Spinal cord (tissue), 10 donors: ENCODE data around the gene RAB11FIP4. TPM values are rescaled to one million over a fixed set of nuclear protein-coding genes. Genes with fewer than 3 reads are reported as not detected.

Experiments used
- DNase-seq, 6 donors: peaks; one replicate each; pipeline versions ENCODE4 v3.0.0 to v3.0.0-alpha.2; 2013 to 2015; ENCODE audit warnings: low spot score in 6 of 6, low read depth in 4 of 6
- H3K27ac ChIP-seq: one replicate; pipeline ENCODE4 v1.5.1; 2013; ENCODE audit warnings: low read depth, low read length, control low read depth
- H3K27me3 ChIP-seq: one replicate; pipeline ENCODE4 v1.6.1; 2013; ENCODE audit warnings: low read length; ENCODE audit not compliant: control insufficient read depth, insufficient read depth
- H3K36me3 ChIP-seq: one replicate; pipeline ENCODE4 v1.6.1; 2013; ENCODE audit warnings: low read length; ENCODE audit not compliant: control insufficient read depth, insufficient read depth
- H3K4me1 ChIP-seq: one replicate; pipeline ENCODE4 v1.6.1; 2013; ENCODE audit warnings: low read length; ENCODE audit not compliant: control insufficient read depth, insufficient read depth
- H3K4me3 ChIP-seq: one replicate; pipeline ENCODE4 v1.5.1; 2013; ENCODE audit warnings: low read depth, low read length, control low read depth
- H3K9me3 ChIP-seq: one replicate; pipeline ENCODE4 v1.6.1; 2013; ENCODE audit warnings: low read length; ENCODE audit not compliant: control insufficient read depth, insufficient read depth
- WGBS: methylation state at CpG from one replicate; pipeline ENCODE4 v1.1.5; 2013; ENCODE audit warnings: missing lambda C conversion rate; ENCODE audit not compliant: insufficient coverage; 5-methylcytosine and 5-hydroxymethylcytosine counted together
- polyA plus RNA-seq, 2 donors: library from polyadenylated mRNA; unstranded; fragments of 120-200 nt; gene quantifications; one replicate each; pipeline ENCODE4 v1.2.1, GENCODE V29; 2013; ENCODE audit not compliant: insufficient read length in 2 of 2
- total RNA-seq, 2 donors: library from RNA; depleted of rRNA in 1 of 2; stranded (reverse); fragments of 120-200 nt in 1 of 2; fragments of >200 nt in 1 of 2; gene quantifications; one replicate each; pipeline versions ENCODE4 v1.2.3 to v1.2.4, GENCODE V29; 2013 to 2014
- donor health status: healthy.

RAB11FIP4 gene
- total and polyA plus RNA-seq, 4 donors, result 15.3 to 50.5 (median 40.1) TPM

GRCh38 chr17:31385428-31386285 lies 5.8 kb upstream of the RAB11FIP4 start:
- Histone ChIP-seq H3K27me3 (no peaks in the 10 kb centered on the region), H3K4me1 (peaks cover 19% of the 10 kb centered on the region), H3K9me3 (no peaks in the 10 kb centered on the region), H3K4me3 (no peak overlapping the region), H3K27ac (no peak overlapping the region), H3K36me3 (peaks cover 5% of the 10 kb centered on the region)
- no peak for DNase-seq
- 91% methylated on average over 7 of the region's 7 CpGs for WGBS

GRCh38 chr17:31386542-31387075 lies 4.9 kb upstream of the RAB11FIP4 start:
- no peak overlapping the region for H3K27ac ChIP-seq
- no peak for DNase-seq
- no peak overlapping the region for H3K4me3 ChIP-seq
- H3K27me3 ChIP-seq, result peaks cover 5% of the 10 kb centered on the region
- H3K36me3 ChIP-seq, result peaks cover 7% of the 10 kb centered on the region
- H3K4me1 ChIP-seq, result peaks cover 26% of the 10 kb centered on the region
- WGBS, result 94% methylated on average over 3 of the region's 3 CpGs
- no peaks in the 10 kb centered on the region for H3K9me3 ChIP-seq

DNA sequence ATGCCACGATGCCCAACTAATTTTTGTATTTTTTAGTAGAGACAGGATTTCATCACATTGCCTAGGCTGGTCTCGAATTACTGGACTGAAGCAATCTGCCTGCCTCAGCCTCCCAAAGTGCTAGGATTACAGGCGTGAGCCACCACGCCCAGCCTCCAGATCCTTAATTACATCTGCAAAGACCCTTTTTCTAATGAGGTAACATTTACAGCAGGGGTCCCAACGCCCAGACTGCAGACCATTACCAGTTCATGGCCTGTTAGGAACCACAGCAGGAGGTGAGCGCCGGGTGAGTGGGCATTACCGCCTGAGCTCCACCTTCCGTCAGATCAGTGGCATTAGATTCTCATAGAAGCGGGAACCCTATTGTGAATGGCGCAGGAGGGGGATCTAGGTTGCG lies 4.0 kb upstream of the RAB11FIP4 start:
- no peak overlapping the region for H3K4me3 ChIP-seq
- no peak for DNase-seq
- no peak overlapping the region for H3K27ac ChIP-seq
- H3K36me3 ChIP-seq, result peaks cover 10% of the 10 kb centered on the region
- H3K27me3 ChIP-seq, result peaks cover 9% of the 10 kb centered on the region
- H3K4me1 ChIP-seq, result peaks cover 31% of the 10 kb centered on the region
- H3K9me3 ChIP-seq, result no peaks in the 10 kb centered on the region
- 83% methylated on average over 12 of the region's 12 CpGs for WGBS

- Histone ChIP-seq H3K27me3 (peaks cover 11% of the 10 kb centered on the region), H3K4me3 (no peak overlapping the region), H3K36me3 (peaks cover 15% of the 10 kb centered on the region), H3K27ac (no peak overlapping the region), H3K9me3 (no peaks in the 10 kb centered on the region), H3K4me1 (peaks cover 41% of the 10 kb centered on the region)
- WGBS, result 83% methylated on average over 1 of the region's 2 CpGs
- DNase-seq, result no peak
Observed at GRCh38 chr17:31388351-31388750, 3.1 kb upstream of the RAB11FIP4 start.

DNA sequence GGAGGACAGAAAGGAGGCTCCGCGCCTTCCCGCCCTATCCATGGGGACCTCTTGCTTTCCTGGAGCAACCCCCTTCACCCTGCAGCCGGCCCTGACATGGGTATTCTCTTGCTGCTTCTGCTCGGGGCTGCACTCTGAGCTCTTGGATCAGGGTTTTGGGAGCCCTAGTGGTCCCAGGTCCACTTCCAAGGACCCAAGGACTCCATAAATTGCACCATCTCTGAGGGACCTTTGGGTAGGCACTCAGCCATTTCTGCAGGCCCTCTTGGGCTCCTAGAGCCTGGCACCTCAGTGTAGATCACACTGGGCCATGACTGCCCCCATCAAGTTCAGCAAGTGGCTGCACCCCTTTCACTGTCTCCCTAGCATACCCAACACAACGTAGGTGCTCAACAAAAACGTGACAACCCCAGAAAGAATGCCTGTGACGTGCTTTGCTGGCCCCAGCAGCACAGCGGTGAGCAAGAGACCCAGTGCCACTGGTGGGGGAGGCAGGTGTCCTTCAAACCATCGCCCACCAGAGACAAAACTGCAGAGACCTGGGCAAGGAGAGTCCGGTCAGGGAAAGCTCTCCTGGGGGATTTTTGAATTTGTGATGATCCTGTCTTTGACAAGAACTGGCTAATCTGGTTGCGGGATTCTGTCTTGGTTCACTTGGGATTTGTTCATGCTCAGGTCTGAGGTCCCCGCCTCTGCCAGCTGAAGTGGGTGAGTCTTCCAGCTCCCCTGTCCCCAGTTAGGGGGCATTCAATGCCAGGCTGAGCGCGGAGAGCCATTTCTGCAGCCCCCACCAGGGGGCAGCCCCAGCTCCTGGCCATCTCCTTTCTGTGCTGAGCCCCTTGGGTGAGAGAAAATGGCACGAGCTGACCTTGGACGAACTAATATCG lies 2.5 kb upstream of the RAB11FIP4 start:
- 51% methylated on average over 15 of the region's 18 CpGs for WGBS
- DNase-seq, result peak in 2 of 6 donors; percentile 61 to 80

GRCh38 chr17:31389657-31390381 lies 1.7 kb upstream of the RAB11FIP4 start:
- no peak overlapping the region for H3K4me3 ChIP-seq
- no peak overlapping the region for H3K27ac ChIP-seq
- DNase-seq, result no peak
- H3K4me1 ChIP-seq, result peaks cover 46% of the 10 kb centered on the region
- H3K27me3 ChIP-seq, result peaks cover 11% of the 10 kb centered on the region
- H3K36me3 ChIP-seq, result peaks cover 16% of the 10 kb centered on the region
- WGBS, result 64% methylated on average over 20 of the region's 22 CpGs
- no peaks in the 10 kb centered on the region for H3K9me3 ChIP-seq

More for the DNA sequence above, 2.5 kb upstream of the RAB11FIP4 start:
- Histone ChIP-seq H3K27ac (no peak overlapping the region), H3K4me1 (peaks cover 46% of the 10 kb centered on the region), H3K9me3 (no peaks in the 10 kb centered on the region), H3K27me3 (peaks cover 11% of the 10 kb centered on the region), H3K36me3 (peaks cover 16% of the 10 kb centered on the region), H3K4me3 (no peak overlapping the region)

GRCh38 chr17:31390426-31390747 lies 1.1 kb upstream of the RAB11FIP4 start:
- DNase-seq, result no peak
- Histone ChIP-seq H3K27ac (no peak overlapping the region), H3K9me3 (no peaks in the 10 kb centered on the region), H3K4me3 (no peak overlapping the region), H3K36me3 (peaks cover 16% of the 10 kb centered on the region), H3K4me1 (peaks cover 46% of the 10 kb centered on the region), H3K27me3 (peaks cover 11% of the 10 kb centered on the region)
- 88% methylated on average over 8 of the region's 8 CpGs for WGBS

- Histone ChIP-seq H3K4me3 (peak overlapping the region; percentile 40), H3K36me3 (peaks cover 16% of the 10 kb centered on the region), H3K9me3 (no peaks in the 10 kb centered on the region), H3K4me1 (peaks cover 46% of the 10 kb centered on the region), H3K27me3 (peaks cover 11% of the 10 kb centered on the region), H3K27ac (no peak overlapping the region)
- WGBS, result 13% methylated on average over 48 of the region's 56 CpGs
- peak in 2 of 6 donors; percentile 63 for DNase-seq
Observed at GRCh38 chr17:31390748-31391495, 553 bp upstream of the RAB11FIP4 start.
